CD14-positive monocyte (primary cell): ENCODE results near the gene GALNTL6. TPM values are rescaled to one million over a fixed set of nuclear protein-coding genes. Genes with fewer than 3 reads are reported as not detected.

Experiments used
- DNase-seq, 3 donors: peaks; one replicate each; pipeline ENCODE4 v3.0.0-alpha.2; 2011 to 2022
- H2AFZ ChIP-seq: 2 replicates; pipeline ENCODE4 v1.6.0; 2012; ENCODE audit warnings: mild to moderate bottlenecking, low read depth, low read length, inconsistent platforms; ENCODE audit not compliant: insufficient read depth, poor library complexity, severe bottlenecking
- H3K27ac ChIP-seq, 2 donors: 1 replicate in 1 of 2; 2 replicates in 1 of 2; pipeline ENCODE4 v1.5.1; 2012 to 2013; ENCODE audit warnings: low read length in 2 of 2, control low read depth in 1 of 2, inconsistent platforms in 1 of 2, low read depth in 1 of 2, mild to moderate bottlenecking in 1 of 2
- H3K27me3 ChIP-seq, 2 donors: one replicate each; pipeline versions ENCODE4 v1.6.0 to v1.6.1; 2011 to 2013; ENCODE audit warnings: low read length in 2 of 2; ENCODE audit not compliant: control insufficient read depth in 2 of 2, insufficient read depth in 2 of 2
- H3K36me3 ChIP-seq, 2 donors: replicated peaks in 1 of 2; 1 replicate in 1 of 2; 2 replicates in 1 of 2; pipeline versions ENCODE4 v1.5.1 to v1.6.1; 2012 to 2013; ENCODE audit warnings: low read length in 2 of 2, control low read depth in 1 of 2, inconsistent platforms in 1 of 2, mild to moderate bottlenecking in 1 of 2; ENCODE audit not compliant: insufficient read depth in 2 of 2, control insufficient read depth in 1 of 2
- H3K4me1 ChIP-seq, 2 donors: 1 replicate in 1 of 2; 2 replicates in 1 of 2; pipeline versions ENCODE4 v1.5.1 to v1.6.1; 2012 to 2013; ENCODE audit warnings: low read length in 2 of 2, control low read depth in 1 of 2, inconsistent platforms in 1 of 2, mild to moderate bottlenecking in 1 of 2, moderate library complexity in 1 of 2; ENCODE audit not compliant: insufficient read depth in 2 of 2, control insufficient read depth in 1 of 2
- H3K4me2 ChIP-seq: replicated peaks from 2 replicates; pipeline ENCODE3; 2012; ENCODE audit warnings: low read length, moderate library complexity, mild to moderate bottlenecking; ENCODE audit not compliant: poor library complexity, severe bottlenecking; ENCODE audit errors: extremely low read depth
- H3K4me3 ChIP-seq, 3 experiments: fragments of 200-600 bp in 1 of 3; sonication (generic) in 1 of 3; replicated peaks in 1 of 3; 1 replicate in 2 of 3; 2 replicates in 1 of 3; pipeline ENCODE4 v1.5.1; 2011 to 2013; ENCODE audit warnings: low read length in 3 of 3, mild to moderate bottlenecking in 3 of 3, control low read depth in 2 of 3, low read depth in 2 of 3, inconsistent platforms in 1 of 3, moderate library complexity in 1 of 3
- H3K79me2 ChIP-seq: 2 replicates; pipeline ENCODE4 v1.6.0; 2012; ENCODE audit warnings: mild to moderate bottlenecking, control low read depth, inconsistent platforms, low read length, moderate library complexity; ENCODE audit not compliant: insufficient read depth
- H3K9ac ChIP-seq: 2 replicates; pipeline ENCODE4 v1.6.0; 2017; ENCODE audit warnings: low read length, mild to moderate bottlenecking; ENCODE audit not compliant: insufficient read depth, poor library complexity, severe bottlenecking
- H3K9me3 ChIP-seq, 2 donors: replicated peaks in 1 of 2; 1 replicate in 1 of 2; 2 replicates in 1 of 2; pipeline versions ENCODE4 v1.5.1 to v1.6.1; 2012 to 2013; ENCODE audit warnings: low read length in 2 of 2, control low read depth in 1 of 2; ENCODE audit not compliant: control insufficient read depth in 1 of 2, insufficient read depth in 1 of 2
- H4K20me1 ChIP-seq: 2 replicates; pipeline ENCODE4 v1.6.0; 2012; ENCODE audit warnings: mild to moderate bottlenecking, low read length, control low read depth, moderate library complexity; ENCODE audit not compliant: insufficient read depth
- H3K27ac Mint-ChIP-seq, 7 donors: one replicate each; pipeline ENCODE4 v1.8.0; 2020; ENCODE audit warnings: mild to moderate bottlenecking in 7 of 7, mixed read lengths in 7 of 7, moderate library complexity in 6 of 7, inconsistent platforms in 2 of 7
- H3K27me3 Mint-ChIP-seq, 3 donors: one replicate each; pipeline ENCODE4 v1.8.0; 2021 to 2022; ENCODE audit warnings: low read depth in 3 of 3, mild to moderate bottlenecking in 3 of 3, mixed read lengths in 3 of 3, moderate library complexity in 3 of 3, inconsistent platforms in 1 of 3
- H3K36me3 Mint-ChIP-seq, 2 donors: one replicate each; pipeline ENCODE4 v1.8.0; 2020; ENCODE audit warnings: mixed read lengths in 2 of 2, inconsistent platforms in 1 of 2, mild to moderate bottlenecking in 1 of 2
- H3K4me1 Mint-ChIP-seq: one replicate; pipeline ENCODE4 v1.8.0; 2020; ENCODE audit warnings: mild to moderate bottlenecking, mixed read lengths
- H3K4me3 Mint-ChIP-seq, 2 donors: one replicate each; pipeline ENCODE4 v1.8.0; 2020; ENCODE audit warnings: mild to moderate bottlenecking in 2 of 2, mixed read lengths in 2 of 2, moderate library complexity in 1 of 2
- H3K9me3 Mint-ChIP-seq, 7 donors: one replicate each; pipeline ENCODE4 v1.8.0; 2020 to 2022; ENCODE audit warnings: mixed read lengths in 7 of 7, mild to moderate bottlenecking in 6 of 7, moderate library complexity in 6 of 7, inconsistent platforms in 2 of 7
- CTCF ChIP-seq: fragments of 200-600 bp; IDR thresholded peaks from one replicate; pipeline ENCODE4 v1.8.0; 2022; ENCODE audit warnings: antibody characterized with exemption, mild to moderate bottlenecking
- WGBS: methylation state at CpG from one replicate; pipeline ENCODE4 v1.1.5; 2013; ENCODE audit warnings: missing lambda C conversion rate; ENCODE audit not compliant: insufficient coverage; 5-methylcytosine and 5-hydroxymethylcytosine counted together
- intact Hi-C, 2 donors: fragments of 100-400 bp; cut with micrococcal nuclease; formaldehyde crosslinking; loops; one replicate each; pipeline versions ENCODE4 v1.15.0 to v1.15.1; 2023
- polyA plus RNA-seq, 3 donors: library from polyadenylated mRNA; depleted of rRNA in 1 of 3; unstranded in 2 of 3; stranded (reverse) in 1 of 3; fragments of 300-500 nt in 2 of 3; fragments of >200 nt in 1 of 3; fragmentation: Illumina TruSeq in 2 of 3; gene quantifications; 1 replicate in 2 of 3; 2 replicates in 1 of 3; pipeline ENCODE4 v1.2.3, GENCODE V29; 2012 to 2021

GALNTL6 gene
- polyA plus RNA-seq, 3 donors = 0.05 TPM; not detected in 2

- H3K4me1 Mint-ChIP-seq = no peaks in the 10 kb centered on the region
- H3K27ac Mint-ChIP-seq = no peak overlapping the region
- Histone ChIP-seq H3K9me3 (peaks cover 0 to 4% of the 10 kb centered on the region in 2 donors), H3K4me1 (no peaks in the 10 kb centered on the region), H3K27me3 (no peaks in the 10 kb centered on the region), H2AFZ (no peak overlapping the region), H3K27ac (no peak overlapping the region), H3K4me3 (no peak overlapping the region), H3K36me3 (no peaks in the 10 kb centered on the region), H3K9ac (no peak overlapping the region), H4K20me1 (no peaks in the 10 kb centered on the region), H3K4me2 (no peak overlapping the region), H3K79me2 (no peaks in the 10 kb centered on the region)
- no CpG with 5 or more reads among the region's 2 CpGs for WGBS
- DNase-seq = no peak
- H3K4me3 Mint-ChIP-seq = no peak overlapping the region
- TF ChIP-seq CTCF = no peak
- intact Hi-C loops = no loop called here
- H3K36me3 Mint-ChIP-seq = no peaks in the 10 kb centered on the region
- peaks cover 0 to 14% (median 4%) of the 10 kb centered on the region in 7 donors for H3K9me3 Mint-ChIP-seq
- peaks cover 0 to 2% (median 0%) of the 10 kb centered on the region in 3 donors for H3K27me3 Mint-ChIP-seq
Measured at GRCh38 chr4:172517391-172517790, 704.2 kb downstream of the GALNTL6 start.

- Mint-ChIP-seq H3K27ac (no peak overlapping the region), H3K36me3 (no peaks in the 10 kb centered on the region), H3K4me1 (no peaks in the 10 kb centered on the region), H3K4me3 (no peak overlapping the region), H3K27me3 (peaks cover 0 to 2% (median 0%) of the 10 kb centered on the region in 3 donors), H3K9me3 (no peaks in the 10 kb centered on the region)
- Histone ChIP-seq H2AFZ (no peak overlapping the region), H3K9me3 (no peaks in the 10 kb centered on the region), H3K36me3 (no peaks in the 10 kb centered on the region), H3K4me2 (no peak overlapping the region), H4K20me1 (no peaks in the 10 kb centered on the region), H3K27me3 (no peaks in the 10 kb centered on the region), H3K4me1 (no peaks in the 10 kb centered on the region), H3K4me3 (no peak overlapping the region), H3K27ac (no peak overlapping the region), H3K79me2 (no peaks in the 10 kb centered on the region), H3K9ac (no peak overlapping the region)
- no peak for TF ChIP-seq CTCF
- WGBS = no CpG with 5 or more reads among the region's 1 CpG
- no peak for DNase-seq
- intact Hi-C loops = no loop called here
Measured at GRCh38 chr4:172521248-172521647, 708.0 kb downstream of the GALNTL6 start.
